Choroid plexus epithelial cell (primary cell): ENCODE measurements around the gene PON2.
"Not testable (repeated sequence)": the region's sequence is repeated elsewhere in the genome, so short reads cannot be mapped to it uniquely, and the experiment has no call there.

Experiments
- DNase-seq: peaks from one replicate; pipeline ENCODE4 v3.0.0-alpha.2; 2010; ENCODE audit warnings: low read depth
- H3K4me3 ChIP-seq: 2 replicates; pipeline ENCODE4 v1.5.1; 2011; ENCODE audit warnings: low read depth, mild to moderate bottlenecking, control low read depth, low read length, moderate library complexity
- CTCF ChIP-seq: conservative IDR thresholded peaks from 2 replicates; pipeline ENCODE4 v1.5.1; 2011; ENCODE audit warnings: low read depth, mild to moderate bottlenecking, control low read depth, inconsistent platforms, low read length, moderate library complexity

PON2 gene

GRCh38 chr7:95469848-95470247 lies 35.0 kb upstream of the PON2 start:
- TF ChIP-seq CTCF = no peak
- peak; percentile 26 for DNase-seq
- H3K4me3 ChIP-seq = no peak overlapping the region

- peak; percentile 35 for DNase-seq
- TF ChIP-seq CTCF = no peak
- H3K4me3 ChIP-seq = no peak overlapping the region
These were observed 34.4 kb upstream of the PON2 start for GRCh38 chr7:95469187-95469586.

- DNase-seq = no peak
- no peak for TF ChIP-seq CTCF
- H3K4me3 ChIP-seq = no peak overlapping the region
These were observed 33.2 kb upstream of the PON2 start for GRCh38 chr7:95467912-95468607.

- not testable (repeated sequence) for H3K4me3 ChIP-seq, DNase-seq
These were observed 25.8 kb upstream of the PON2 start for GRCh38 chr7:95460653-95461052.

- DNase-seq = no peak
- TF ChIP-seq CTCF = no peak
- H3K4me3 ChIP-seq = no peak overlapping the region
These were observed 23.1 kb upstream of the PON2 start for GRCh38 chr7:95457947-95458346.

GRCh38 chr7:95454438-95455045 lies 19.7 kb upstream of the PON2 start:
- TF ChIP-seq CTCF = no peak
- no peak for DNase-seq
- no peak overlapping the region for H3K4me3 ChIP-seq

GRCh38 chr7:95446618-95447017 lies 11.8 kb upstream of the PON2 start:
- TF ChIP-seq CTCF = no peak
- no peak for DNase-seq
- no peak overlapping the region for H3K4me3 ChIP-seq
